OCI-LY7 (cell line): ENCODE data around the gene GATAD2B. TPM values are rescaled to one million over a fixed set of nuclear protein-coding genes. Genes with fewer than 3 reads are reported as not detected.

ENCODE experiments used
- BruUV-seq: library from RNA; stranded (reverse); fragments of 400-500 nt; replicated peaks from 2 replicates; lab custom pipeline; 2021; lab: Mats Ljungman, UMichigan
- CTCF ChIA-PET: fragments of 300-600 bp; sonication (Branson Sonifier 250); formaldehyde crosslinking; loops from one replicate; lab custom pipeline; 2022; ENCODE audit warnings: antibody characterized with exemption; ENCODE audit not compliant: unreplicated experiment; lab: Charles Lee
- POLR2A ChIA-PET: fragments of 300-600 bp; sonication (Branson Sonifier 250); formaldehyde crosslinking; loops from one replicate; lab custom pipeline; 2022; ENCODE audit warnings: antibody characterized with exemption; lab: Charles Lee
- DNase-seq: peaks from one replicate; pipeline ENCODE4 v3.0.0-alpha.2; 2015; ENCODE audit warnings: low spot score
- H2AFZ ChIP-seq: fragments of 200-600 bp; sonication (generic), shearing (Covaris generic); 2 replicates; pipeline ENCODE4 v1.6.1; 2014; ENCODE audit warnings: mild to moderate bottlenecking, antibody characterized with exemption, low read length, moderate library complexity
- H3K27ac ChIP-seq: fragments of 200-600 bp; sonication (generic); 2 replicates; pipeline ENCODE4 v1.5.1; 2014; ENCODE audit warnings: mixed run types, low read depth, mild to moderate bottlenecking, moderate library complexity, low read length, inconsistent platforms; ENCODE audit not compliant: poor library complexity, severe bottlenecking
- H3K36me3 ChIP-seq: fragments of 200-600 bp; sonication (generic); 2 replicates; pipeline ENCODE4 v1.6.1; 2014; ENCODE audit warnings: mild to moderate bottlenecking, antibody characterized with exemption, low read length, moderate library complexity, mixed read lengths; ENCODE audit not compliant: insufficient read depth
- H3K4me1 ChIP-seq: fragments of 200-600 bp; sonication (generic); 2 replicates; pipeline ENCODE4 v1.5.1; 2014; ENCODE audit warnings: mild to moderate bottlenecking, low read length; ENCODE audit not compliant: insufficient read depth, poor library complexity, severe bottlenecking
- H3K4me2 ChIP-seq: fragments of 200-600 bp; sonication (generic); 2 replicates; pipeline ENCODE4 v1.6.1; 2014; ENCODE audit warnings: mild to moderate bottlenecking, low read length
- H3K4me3 ChIP-seq: fragments of 200-600 bp; sonication (generic); 2 replicates; pipeline ENCODE4 v1.5.1; 2014; ENCODE audit warnings: mild to moderate bottlenecking, low read depth, low read length; ENCODE audit not compliant: poor library complexity, severe bottlenecking
- H3K79me2 ChIP-seq: fragments of 200-600 bp; sonication (generic); 2 replicates; pipeline ENCODE4 v1.6.1; 2016; ENCODE audit warnings: low read depth, mild to moderate bottlenecking, low read length, moderate library complexity, mixed read lengths; ENCODE audit not compliant: insufficient read depth
- H3K9me2 ChIP-seq: fragments of 200-600 bp; sonication (generic); 2 replicates; pipeline ENCODE4 v1.6.1; 2016; ENCODE audit warnings: mild to moderate bottlenecking, low read length, mixed read lengths; ENCODE audit not compliant: insufficient read depth
- H3K9me3 ChIP-seq: fragments of 200-600 bp; sonication (generic); 2 replicates; pipeline ENCODE4 v1.6.1; 2014; ENCODE audit warnings: mild to moderate bottlenecking, mixed run types, low read length, mixed read lengths
- H4K20me1 ChIP-seq: fragments of 200-600 bp; sonication (generic); 2 replicates; pipeline ENCODE4 v1.6.1; 2014; ENCODE audit warnings: mild to moderate bottlenecking, antibody characterized with exemption, low read length, moderate library complexity, mixed read lengths; ENCODE audit not compliant: insufficient read depth
- CTCF ChIP-seq: fragments of 200-600 bp; sonication (generic); conservative IDR thresholded peaks from 2 replicates; pipeline ENCODE4 v1.5.1; 2014; ENCODE audit warnings: mild to moderate bottlenecking, antibody characterized with exemption, low read length, moderate library complexity, mixed read lengths
- EZH2phosphoT487 ChIP-seq: fragments of 200-600 bp; sonication (generic); IDR thresholded peaks from 2 replicates; pipeline ENCODE4 v1.6.1; 2018; ENCODE audit warnings: low read depth, borderline replicate concordance, mild to moderate bottlenecking, mixed run types, antibody characterized with exemption, low read length, moderate library complexity, mixed read lengths
- intact Hi-C: fragments of 100-400 bp; cut with micrococcal nuclease; formaldehyde crosslinking; loops from one replicate; pipeline ENCODE4 v1.10.0; 2022; ENCODE audit not compliant: unreplicated experiment
- total RNA-seq, 2 experiments: library from RNA; depleted of rRNA in 1 of 2; stranded (reverse); fragments of >200 nt in 1 of 2; shearing (Covaris generic) in 1 of 2; gene quantifications; 2 replicates each; pipeline ENCODE4 v1.2.3, GENCODE V29; 2014 to 2022

GATAD2B gene
- total RNA-seq, 2 experiments from 2014 or later = 11.2 to 65.2 TPM

GRCh38 chr1:153833171-153833570 lies 89.6 kb downstream of the GATAD2B start:
- Histone ChIP-seq H3K27ac (no peak overlapping the region), H3K36me3 (peaks cover 14% of the 10 kb centered on the region), H2AFZ (no peak overlapping the region), H3K4me3 (no peak overlapping the region), H4K20me1 (no peaks in the 10 kb centered on the region), H3K4me1 (peaks cover 6% of the 10 kb centered on the region), H3K4me2 (no peak overlapping the region), H3K9me2 (no peaks in the 10 kb centered on the region), H3K9me3 (no peaks in the 10 kb centered on the region), H3K79me2 (peaks cover 42% of the 10 kb centered on the region; the same call in 1 of the 2 replicates)
- no TSS peak for BruUV-seq
- CTCF ChIA-PET = no interaction called here
- POLR2A ChIA-PET = no interaction called here
- no peak for DNase-seq
- no peak for TF ChIP-seq CTCF
- TF ChIP-seq EZH2phosphoT487 = no peak
- intact Hi-C loops = no loop called here

- POLR2A ChIA-PET = interaction anchor here (1.0 kb wide), 1 partner anchor 20 kb away, joined by 3 read pairs; no protein-coding TSS in a partner anchor
These were observed 90.5 kb downstream of the GATAD2B start for GRCh38 chr1:153832293-153832692.

More at GRCh38 chr1:153832293-153832692, 90.5 kb downstream of the GATAD2B start:
- Histone ChIP-seq H3K9me2 (no peaks in the 10 kb centered on the region), H3K79me2 (peaks cover 33% of the 10 kb centered on the region; the same call in 1 of the 2 replicates), H2AFZ (no peak overlapping the region), H3K4me3 (no peak overlapping the region), H3K27ac (no peak overlapping the region), H3K36me3 (peaks cover 22% of the 10 kb centered on the region), H3K9me3 (no peaks in the 10 kb centered on the region), H3K4me2 (no peak overlapping the region), H3K4me1 (peaks cover 6% of the 10 kb centered on the region), H4K20me1 (no peaks in the 10 kb centered on the region)
- CTCF ChIA-PET = interaction anchor here (0.6 kb wide), 1 partner anchor 17 kb away, joined by 3 read pairs; no protein-coding TSS in a partner anchor
- TF ChIP-seq CTCF = no peak
- no peak for TF ChIP-seq EZH2phosphoT487
- intact Hi-C loops = no loop called here
- DNase-seq = no peak
- no TSS peak for BruUV-seq
